Neural progenitor cell (in vitro differentiated cells): ENCODE data around the gene GNAI3.

Source experiments
- EZH2 ChIP-seq: fragments of 200-600 bp; sonication (generic); IDR thresholded peaks from 2 replicates; pipeline ENCODE4 v1.6.1; 2017; ENCODE audit warnings: antibody characterized with exemption, mild to moderate bottlenecking, moderate library complexity
- TF ChIP-seq, protein P1 (sequence below): fragments of 200-600 bp; sonication (generic); IDR thresholded peaks from 2 replicates; pipeline ENCODE4 v1.5.1; 2017; ENCODE audit warnings: antibody characterized with exemption, mild to moderate bottlenecking

DNA sequence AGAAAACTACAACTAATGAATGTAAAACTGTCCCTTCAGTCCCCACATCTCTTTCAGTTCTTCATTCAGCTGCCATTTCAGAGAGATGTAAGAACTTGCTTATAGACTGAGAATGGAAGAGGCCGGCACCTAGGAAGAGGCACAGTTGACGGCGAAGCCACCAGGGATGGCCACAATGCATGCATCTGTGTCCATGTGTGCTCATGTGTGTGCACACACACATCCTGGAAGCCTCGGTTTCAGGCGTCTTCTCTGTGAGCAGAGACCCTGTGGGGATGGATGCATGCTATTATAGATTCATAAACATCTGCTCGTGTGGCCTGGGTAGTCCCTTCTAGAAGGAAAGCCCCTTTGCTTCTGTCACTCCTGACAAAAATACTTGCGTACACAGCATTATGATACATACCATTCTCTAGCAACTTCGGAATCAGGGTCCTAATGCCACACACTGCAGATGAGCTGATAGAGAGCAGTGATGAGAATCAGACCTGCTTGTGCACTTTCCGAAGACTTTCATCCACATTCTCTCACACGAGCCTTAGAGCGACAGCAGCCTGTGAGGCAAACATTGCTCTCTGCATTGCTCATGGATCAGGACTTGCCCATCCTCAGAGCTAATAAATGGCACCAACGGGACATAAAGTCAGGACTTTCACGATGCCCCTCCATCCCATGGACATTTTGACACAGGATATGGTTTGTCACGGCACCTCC is 21.2 kb upstream of the GNAI3 start:
- TF ChIP-seq, protein P1, sequence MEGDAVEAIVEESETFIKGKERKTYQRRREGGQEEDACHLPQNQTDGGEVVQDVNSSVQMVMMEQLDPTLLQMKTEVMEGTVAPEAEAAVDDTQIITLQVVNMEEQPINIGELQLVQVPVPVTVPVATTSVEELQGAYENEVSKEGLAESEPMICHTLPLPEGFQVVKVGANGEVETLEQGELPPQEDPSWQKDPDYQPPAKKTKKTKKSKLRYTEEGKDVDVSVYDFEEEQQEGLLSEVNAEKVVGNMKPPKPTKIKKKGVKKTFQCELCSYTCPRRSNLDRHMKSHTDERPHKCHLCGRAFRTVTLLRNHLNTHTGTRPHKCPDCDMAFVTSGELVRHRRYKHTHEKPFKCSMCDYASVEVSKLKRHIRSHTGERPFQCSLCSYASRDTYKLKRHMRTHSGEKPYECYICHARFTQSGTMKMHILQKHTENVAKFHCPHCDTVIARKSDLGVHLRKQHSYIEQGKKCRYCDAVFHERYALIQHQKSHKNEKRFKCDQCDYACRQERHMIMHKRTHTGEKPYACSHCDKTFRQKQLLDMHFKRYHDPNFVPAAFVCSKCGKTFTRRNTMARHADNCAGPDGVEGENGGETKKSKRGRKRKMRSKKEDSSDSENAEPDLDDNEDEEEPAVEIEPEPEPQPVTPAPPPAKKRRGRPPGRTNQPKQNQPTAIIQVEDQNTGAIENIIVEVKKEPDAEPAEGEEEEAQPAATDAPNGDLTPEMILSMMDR = no peak
- no peak for TF ChIP-seq EZH2
